Upper lobe of left lung (tissue), 4 donors: Measurements from ENCODE around the gene KPNA2.

Experiments
- POLR2A ChIP-seq, 4 donors: fragments of 450-650 bp; IDR thresholded peaks; one replicate each; pipeline ENCODE4 v1.5.1; 2016 to 2017; ENCODE audit warnings: antibody characterized with exemption in 4 of 4, mild to moderate bottlenecking in 2 of 4
- POLR2AphosphoS5 ChIP-seq, 2 donors: sonication (generic); formaldehyde crosslinking; IDR thresholded peaks; one replicate each; pipeline ENCODE4 v1.5.1; 2017; ENCODE audit warnings: antibody characterized with exemption in 2 of 2
- TF ChIP-seq, protein P1 (sequence below), 6 experiments: fragments of 450-650 bp in 4 of 6; fragments of 200-600 bp in 2 of 6; sonication (generic) in 2 of 6; IDR thresholded peaks; one replicate each; pipeline ENCODE4 v1.5.1; 2016 to 2019; ENCODE audit warnings: antibody characterized with exemption in 6 of 6

DNA sequence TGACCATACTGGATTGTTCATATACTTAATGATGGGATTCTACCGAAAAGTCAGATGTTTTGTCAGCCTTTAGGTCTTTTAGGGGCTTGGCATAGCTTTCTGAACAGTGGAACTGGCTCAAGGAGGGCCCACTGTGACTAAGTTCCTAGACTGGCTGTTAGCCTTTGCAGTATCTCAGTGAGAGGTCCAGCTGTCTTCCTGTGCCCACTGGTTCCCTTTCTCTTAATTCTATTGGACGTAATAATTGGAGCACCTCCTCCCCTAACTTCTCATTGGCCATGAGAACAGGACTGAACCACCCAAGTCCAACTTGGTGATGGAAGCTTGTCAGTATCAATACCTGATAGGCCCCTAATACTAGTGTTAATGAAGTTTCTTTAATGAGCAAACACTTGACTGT, 13.5 kb downstream of the KPNA2 start:
- TF ChIP-seq, protein P1, sequence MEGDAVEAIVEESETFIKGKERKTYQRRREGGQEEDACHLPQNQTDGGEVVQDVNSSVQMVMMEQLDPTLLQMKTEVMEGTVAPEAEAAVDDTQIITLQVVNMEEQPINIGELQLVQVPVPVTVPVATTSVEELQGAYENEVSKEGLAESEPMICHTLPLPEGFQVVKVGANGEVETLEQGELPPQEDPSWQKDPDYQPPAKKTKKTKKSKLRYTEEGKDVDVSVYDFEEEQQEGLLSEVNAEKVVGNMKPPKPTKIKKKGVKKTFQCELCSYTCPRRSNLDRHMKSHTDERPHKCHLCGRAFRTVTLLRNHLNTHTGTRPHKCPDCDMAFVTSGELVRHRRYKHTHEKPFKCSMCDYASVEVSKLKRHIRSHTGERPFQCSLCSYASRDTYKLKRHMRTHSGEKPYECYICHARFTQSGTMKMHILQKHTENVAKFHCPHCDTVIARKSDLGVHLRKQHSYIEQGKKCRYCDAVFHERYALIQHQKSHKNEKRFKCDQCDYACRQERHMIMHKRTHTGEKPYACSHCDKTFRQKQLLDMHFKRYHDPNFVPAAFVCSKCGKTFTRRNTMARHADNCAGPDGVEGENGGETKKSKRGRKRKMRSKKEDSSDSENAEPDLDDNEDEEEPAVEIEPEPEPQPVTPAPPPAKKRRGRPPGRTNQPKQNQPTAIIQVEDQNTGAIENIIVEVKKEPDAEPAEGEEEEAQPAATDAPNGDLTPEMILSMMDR (IDR thresholded peaks at IDR 0.05), result no peak
- TF ChIP-seq POLR2A (IDR thresholded peaks at IDR 0.05) (no peak), POLR2AphosphoS5 (IDR thresholded peaks at IDR 0.05) (no peak)
